SK-N-SH (cell line): ENCODE measurements around the gene CDIP1. TPM values are rescaled to one million over a fixed set of nuclear protein-coding genes. Genes with fewer than 3 reads are reported as not detected.

Source experiments
- CTCF ChIA-PET: fragments of 300-600, 350-600 bp; formaldehyde crosslinking; extraction: SDS; loops from one replicate; lab custom pipeline; 2021; lab: Yijun Ruan, JAX
- POLR2A ChIA-PET: fragments of 350-600 bp; sonication (Branson Sonifier 250); formaldehyde crosslinking; extraction: SDS; loops from one replicate; lab custom pipeline; 2020; ENCODE audit warnings: antibody characterized with exemption, inconsistent platforms; lab: Yijun Ruan, JAX
- DNase-seq: peaks from one replicate; pipeline ENCODE4 v3.0.0; 2012
- H2AFZ ChIP-seq: fragments of 200-600 bp; sonication (generic); 2 replicates; pipeline ENCODE4 v1.8.1; 2016; ENCODE audit warnings: antibody characterized with exemption, mild to moderate bottlenecking, low read depth
- H3F3A ChIP-seq: fragments of 200-600 bp; sonication (generic); replicated peaks from 2 replicates; pipeline ENCODE3; 2016; ENCODE audit warnings: antibody characterized with exemption, mild to moderate bottlenecking; ENCODE audit not compliant: insufficient read depth
- H3K27ac ChIP-seq, 2 experiments: fragments of 200-500 bp in 1 of 2; fragments of 200-600 bp in 1 of 2; sonication (Bioruptor generic) in 1 of 2; sonication (generic), shearing (Covaris generic) in 1 of 2; 2 replicates each; pipeline versions ENCODE4 v1.5.1 to v1.6.1; 2014 to 2016; ENCODE audit warnings: low read depth in 2 of 2, inconsistent platforms in 1 of 2, low read length in 1 of 2, mild to moderate bottlenecking in 1 of 2, mixed read lengths in 1 of 2
- H3K27me3 ChIP-seq: fragments of 200-600 bp; sonication (generic), shearing (Covaris generic); 2 replicates; pipeline ENCODE4 v1.6.1; 2016; ENCODE audit warnings: mixed run types; ENCODE audit not compliant: insufficient read depth
- H3K36me3 ChIP-seq, 2 experiments: fragments of 200-500 bp in 1 of 2; fragments of 200-600 bp in 1 of 2; sonication (Bioruptor generic) in 1 of 2; sonication (generic) in 1 of 2; replicated peaks in 1 of 2; 2 replicates each; pipeline versions ENCODE3 to v1.5.1; 2014 to 2016; ENCODE audit warnings: low read length in 1 of 2, mild to moderate bottlenecking in 1 of 2; ENCODE audit not compliant: insufficient read depth in 2 of 2, control insufficient read depth in 1 of 2
- H3K4me1 ChIP-seq, 2 experiments: fragments of 200-500 bp in 1 of 2; fragments of 200-600 bp in 1 of 2; sonication (Bioruptor generic) in 1 of 2; sonication (generic), shearing (Covaris generic) in 1 of 2; 2 replicates each; pipeline versions ENCODE4 v1.5.1 to v1.6.1; 2014 to 2016; ENCODE audit warnings: low read depth in 1 of 2, low read length in 1 of 2, mixed run types in 1 of 2; ENCODE audit not compliant: insufficient read depth in 2 of 2, control insufficient read depth in 1 of 2
- H3K4me2 ChIP-seq: fragments of 200-600 bp; sonication (generic), shearing (Covaris generic); 2 replicates; pipeline ENCODE4 v1.6.1; 2017; ENCODE audit warnings: mixed run types
- H3K4me3 ChIP-seq, 2 experiments: fragments of 200-500 bp in 1 of 2; fragments of 200-600 bp in 1 of 2; sonication (Bioruptor generic) in 1 of 2; sonication (generic), shearing (Covaris generic) in 1 of 2; 2 replicates each; pipeline versions ENCODE4 v1.5.1 to v1.8.1; 2014 to 2016; ENCODE audit warnings: low read depth in 2 of 2, inconsistent platforms in 1 of 2, low read length in 1 of 2, mild to moderate bottlenecking in 1 of 2, mixed read lengths in 1 of 2, moderate library complexity in 1 of 2
- H3K79me2 ChIP-seq: fragments of 200-600 bp; sonication (generic); 2 replicates; pipeline ENCODE4 v1.8.1; 2017; ENCODE audit warnings: mild to moderate bottlenecking; ENCODE audit not compliant: insufficient read depth
- H3K9ac ChIP-seq: fragments of 200-600 bp; sonication (generic); 2 replicates; pipeline ENCODE4 v1.6.1; 2017; ENCODE audit warnings: mixed run types
- H3K9me2 ChIP-seq: fragments of 200-600 bp; sonication (generic); 2 replicates; pipeline ENCODE4 v1.6.1; 2017; ENCODE audit warnings: mixed run types
- H3K9me3 ChIP-seq: fragments of 200-600 bp; sonication (generic); 2 replicates; pipeline ENCODE4 v1.6.1; 2017; ENCODE audit warnings: mixed run types, mild to moderate bottlenecking, moderate library complexity
- H4K20me1 ChIP-seq: fragments of 200-600 bp; sonication (generic); 2 replicates; pipeline ENCODE4 v1.6.1; 2017; ENCODE audit warnings: mild to moderate bottlenecking, mixed run types; ENCODE audit not compliant: insufficient read depth
- ELF1 ChIP-seq: IDR thresholded peaks from 2 replicates; pipeline ENCODE4 v1.4.0; 2012
- EZH2phosphoT487 ChIP-seq: fragments of 200-600 bp; sonication (generic); IDR thresholded peaks from 2 replicates; pipeline ENCODE4 v1.6.1; 2017; ENCODE audit warnings: low read depth, mixed run types, mild to moderate bottlenecking, antibody characterized with exemption, moderate library complexity, borderline replicate concordance
- FOSL2 ChIP-seq: IDR thresholded peaks from 2 replicates; pipeline ENCODE4 v1.4.0; 2012; ENCODE audit warnings: low read depth, mild to moderate bottlenecking, moderate library complexity, borderline replicate concordance
- FOXJ3 ChIP-seq: sonication (generic); formaldehyde crosslinking; IDR thresholded peaks from 2 replicates; pipeline ENCODE4 v1.5.1; 2020; ENCODE audit warnings: mild to moderate bottlenecking, missing genetic modification reagents
- FOXM1 ChIP-seq: IDR thresholded peaks from 2 replicates; pipeline ENCODE4 v1.4.0; 2012; ENCODE audit warnings: low read depth, mild to moderate bottlenecking
- GABPA ChIP-seq: IDR thresholded peaks from 2 replicates; pipeline ENCODE4 v1.4.0; 2012; ENCODE audit warnings: low read depth, mild to moderate bottlenecking
- JUND ChIP-seq: IDR thresholded peaks from 2 replicates; pipeline ENCODE4 v1.4.0; 2012
- NFIC ChIP-seq: IDR thresholded peaks from 2 replicates; pipeline ENCODE4 v1.4.0; 2012; ENCODE audit warnings: borderline replicate concordance
- NRF1 ChIP-seq: IDR thresholded peaks from 2 replicates; pipeline ENCODE4 v1.6.1; 2012; ENCODE audit warnings: low read depth, mild to moderate bottlenecking, low read length
- RAD21 ChIP-seq: IDR thresholded peaks from 2 replicates; pipeline ENCODE4 v1.6.1; 2012; ENCODE audit warnings: mild to moderate bottlenecking, low read length
- RFX5 ChIP-seq: IDR thresholded peaks from 2 replicates; pipeline ENCODE4 v1.6.1; 2012; ENCODE audit warnings: mild to moderate bottlenecking, improper control_type of control experiment, low read length
- SIN3A ChIP-seq: IDR thresholded peaks from 2 replicates; pipeline ENCODE4 v1.6.1; 2012; ENCODE audit warnings: low read depth, mild to moderate bottlenecking, low read length, moderate library complexity, borderline replicate concordance
- TCF12 ChIP-seq: IDR thresholded peaks from 2 replicates; pipeline ENCODE4 v1.4.0; 2012
- TEAD4 ChIP-seq: IDR thresholded peaks from 2 replicates; pipeline ENCODE4 v1.4.0; 2012; ENCODE audit warnings: mild to moderate bottlenecking, borderline replicate concordance; ENCODE audit not compliant: insufficient read depth
- YY1 ChIP-seq: IDR thresholded peaks from 2 replicates; pipeline ENCODE4 v1.4.0; 2012; ENCODE audit warnings: low read depth, mild to moderate bottlenecking
- WGBS: methylation state at CpG from one replicate; pipeline ENCODE4 v1.1.6; 2017; ENCODE audit warnings: low lambda C conversion rate; 5-methylcytosine and 5-hydroxymethylcytosine counted together
- polyA plus RNA-seq, 3 experiments: library from polyadenylated mRNA; depleted of rRNA; stranded (reverse); fragments of >200 nt; gene quantifications; 2 replicates each; pipeline ENCODE4 v1.2.3, GENCODE V29; 2012
- TF ChIP-seq, protein P1 (sequence below): IDR thresholded peaks from 2 replicates; pipeline ENCODE4 v1.4.0; 2012; ENCODE audit warnings: low read depth, borderline replicate concordance
- TF ChIP-seq, protein P2 (sequence below): fragments of 150-350 bp; IDR thresholded peaks from 2 replicates; pipeline ENCODE4 v1.6.1; 2017; ENCODE audit warnings: antibody characterized with exemption, low read length, low read depth, borderline replicate concordance
- TF ChIP-seq, protein P3 (sequence below): IDR thresholded peaks from 2 replicates; pipeline ENCODE4 v1.6.1; 2012; ENCODE audit warnings: mild to moderate bottlenecking, low read depth, low read length, moderate library complexity
- TF ChIP-seq, protein P4 (sequence below): IDR thresholded peaks from 2 replicates; pipeline ENCODE4 v1.4.0; 2012; ENCODE audit warnings: low read depth, borderline replicate concordance

CDIP1 gene
- polyA plus RNA-seq, 1 of the 3 experiments (the other 2 are of a cell fraction) = 30.2 TPM

DNA sequence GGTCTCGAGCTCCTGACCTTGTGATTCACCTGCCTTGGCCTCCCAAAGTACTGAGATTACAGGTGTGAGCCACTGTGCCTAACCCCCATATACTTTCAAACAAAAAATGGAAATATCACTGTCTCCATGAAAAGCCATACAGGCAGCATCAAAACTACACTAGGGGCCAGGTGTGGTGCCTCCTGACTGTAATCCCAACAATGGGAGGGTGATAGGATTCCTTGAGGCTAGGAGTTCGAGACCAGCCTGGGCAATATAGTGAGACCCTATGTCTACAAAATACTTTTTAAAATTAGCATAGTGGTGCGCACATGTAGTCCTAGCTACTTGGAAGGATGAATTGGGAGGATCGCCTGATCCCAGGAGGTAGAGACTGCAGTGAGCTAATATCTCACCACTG, 46.7 kb downstream of the CDIP1 start:
- H3K4me3 ChIP-seq = no peak overlapping the region
- ChIA-PET POLR2A (interaction anchor here (0.6 kb wide), 1 partner anchor 16 kb away, joined by 3 read pairs; the partner anchor contains the start of gene HMOX2), CTCF (interaction anchor here (1.7 kb wide), 1 partner anchor 15 kb away, joined by 7 read pairs; no protein-coding TSS in a partner anchor)
- H3F3A ChIP-seq = peaks cover 48% of the 10 kb centered on the region
- WGBS = 92% methylated on average over 4 of the region's 4 CpGs
- no peak overlapping the region for H3K9ac ChIP-seq
- no peak for TF ChIP-seq JUND
- no peak for TF ChIP-seq RFX5
- TF ChIP-seq, protein P1, sequence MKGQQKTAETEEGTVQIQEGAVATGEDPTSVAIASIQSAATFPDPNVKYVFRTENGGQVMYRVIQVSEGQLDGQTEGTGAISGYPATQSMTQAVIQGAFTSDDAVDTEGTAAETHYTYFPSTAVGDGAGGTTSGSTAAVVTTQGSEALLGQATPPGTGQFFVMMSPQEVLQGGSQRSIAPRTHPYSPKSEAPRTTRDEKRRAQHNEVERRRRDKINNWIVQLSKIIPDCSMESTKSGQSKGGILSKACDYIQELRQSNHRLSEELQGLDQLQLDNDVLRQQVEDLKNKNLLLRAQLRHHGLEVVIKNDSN = no peak
- no peak for TF ChIP-seq ELF1
- no peak for TF ChIP-seq NFIC
- TF ChIP-seq, protein P2, sequence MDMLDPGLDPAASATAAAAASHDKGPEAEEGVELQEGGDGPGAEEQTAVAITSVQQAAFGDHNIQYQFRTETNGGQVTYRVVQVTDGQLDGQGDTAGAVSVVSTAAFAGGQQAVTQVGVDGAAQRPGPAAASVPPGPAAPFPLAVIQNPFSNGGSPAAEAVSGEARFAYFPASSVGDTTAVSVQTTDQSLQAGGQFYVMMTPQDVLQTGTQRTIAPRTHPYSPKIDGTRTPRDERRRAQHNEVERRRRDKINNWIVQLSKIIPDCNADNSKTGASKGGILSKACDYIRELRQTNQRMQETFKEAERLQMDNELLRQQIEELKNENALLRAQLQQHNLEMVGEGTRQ = no peak
- no peak for TF ChIP-seq RAD21
- TF ChIP-seq TCF12 = no peak
- no peak for TF ChIP-seq FOSL2
- no peak for TF ChIP-seq FOXM1
- no peak for TF ChIP-seq EZH2phosphoT487
- no peak for TF ChIP-seq TEAD4
- no peak for TF ChIP-seq GABPA
- TF ChIP-seq, protein P3, sequence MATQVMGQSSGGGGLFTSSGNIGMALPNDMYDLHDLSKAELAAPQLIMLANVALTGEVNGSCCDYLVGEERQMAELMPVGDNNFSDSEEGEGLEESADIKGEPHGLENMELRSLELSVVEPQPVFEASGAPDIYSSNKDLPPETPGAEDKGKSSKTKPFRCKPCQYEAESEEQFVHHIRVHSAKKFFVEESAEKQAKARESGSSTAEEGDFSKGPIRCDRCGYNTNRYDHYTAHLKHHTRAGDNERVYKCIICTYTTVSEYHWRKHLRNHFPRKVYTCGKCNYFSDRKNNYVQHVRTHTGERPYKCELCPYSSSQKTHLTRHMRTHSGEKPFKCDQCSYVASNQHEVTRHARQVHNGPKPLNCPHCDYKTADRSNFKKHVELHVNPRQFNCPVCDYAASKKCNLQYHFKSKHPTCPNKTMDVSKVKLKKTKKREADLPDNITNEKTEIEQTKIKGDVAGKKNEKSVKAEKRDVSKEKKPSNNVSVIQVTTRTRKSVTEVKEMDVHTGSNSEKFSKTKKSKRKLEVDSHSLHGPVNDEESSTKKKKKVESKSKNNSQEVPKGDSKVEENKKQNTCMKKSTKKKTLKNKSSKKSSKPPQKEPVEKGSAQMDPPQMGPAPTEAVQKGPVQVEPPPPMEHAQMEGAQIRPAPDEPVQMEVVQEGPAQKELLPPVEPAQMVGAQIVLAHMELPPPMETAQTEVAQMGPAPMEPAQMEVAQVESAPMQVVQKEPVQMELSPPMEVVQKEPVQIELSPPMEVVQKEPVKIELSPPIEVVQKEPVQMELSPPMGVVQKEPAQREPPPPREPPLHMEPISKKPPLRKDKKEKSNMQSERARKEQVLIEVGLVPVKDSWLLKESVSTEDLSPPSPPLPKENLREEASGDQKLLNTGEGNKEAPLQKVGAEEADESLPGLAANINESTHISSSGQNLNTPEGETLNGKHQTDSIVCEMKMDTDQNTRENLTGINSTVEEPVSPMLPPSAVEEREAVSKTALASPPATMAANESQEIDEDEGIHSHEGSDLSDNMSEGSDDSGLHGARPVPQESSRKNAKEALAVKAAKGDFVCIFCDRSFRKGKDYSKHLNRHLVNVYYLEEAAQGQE = no peak
- TF ChIP-seq, protein P4, sequence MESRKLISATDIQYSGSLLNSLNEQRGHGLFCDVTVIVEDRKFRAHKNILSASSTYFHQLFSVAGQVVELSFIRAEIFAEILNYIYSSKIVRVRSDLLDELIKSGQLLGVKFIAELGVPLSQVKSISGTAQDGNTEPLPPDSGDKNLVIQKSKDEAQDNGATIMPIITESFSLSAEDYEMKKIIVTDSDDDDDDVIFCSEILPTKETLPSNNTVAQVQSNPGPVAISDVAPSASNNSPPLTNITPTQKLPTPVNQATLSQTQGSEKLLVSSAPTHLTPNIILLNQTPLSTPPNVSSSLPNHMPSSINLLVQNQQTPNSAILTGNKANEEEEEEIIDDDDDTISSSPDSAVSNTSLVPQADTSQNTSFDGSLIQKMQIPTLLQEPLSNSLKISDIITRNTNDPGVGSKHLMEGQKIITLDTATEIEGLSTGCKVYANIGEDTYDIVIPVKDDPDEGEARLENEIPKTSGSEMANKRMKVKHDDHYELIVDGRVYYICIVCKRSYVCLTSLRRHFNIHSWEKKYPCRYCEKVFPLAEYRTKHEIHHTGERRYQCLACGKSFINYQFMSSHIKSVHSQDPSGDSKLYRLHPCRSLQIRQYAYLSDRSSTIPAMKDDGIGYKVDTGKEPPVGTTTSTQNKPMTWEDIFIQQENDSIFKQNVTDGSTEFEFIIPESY = no peak
- no peak for TF ChIP-seq SIN3A
- no peak for TF ChIP-seq YY1
- no peak for TF ChIP-seq FOXJ3 (CRISPR knock-in tag)
- TF ChIP-seq NRF1 = no peak
- peaks cover 72% of the 10 kb centered on the region for H3K79me2 ChIP-seq
- no peak overlapping the region for H3K27ac ChIP-seq
- no peaks in the 10 kb centered on the region for H3K36me3 ChIP-seq
- H4K20me1 ChIP-seq = no peaks in the 10 kb centered on the region
- H3K9me2 ChIP-seq = no peaks in the 10 kb centered on the region
- H3K4me2 ChIP-seq = no peak overlapping the region
- no peak overlapping the region for H2AFZ ChIP-seq
- H3K27me3 ChIP-seq = no peaks in the 10 kb centered on the region
- no peaks in the 10 kb centered on the region for H3K9me3 ChIP-seq
- DNase-seq = no peak
- peaks cover 0 to 47% of the 10 kb centered on the region in 2 experiments; a peak in 2 of 4 replicates for H3K4me1 ChIP-seq
